ENCODE measurements around the gene CDC45.
"Not testable (repeated sequence)": the region's sequence is repeated elsewhere in the genome, so short reads cannot be mapped to it uniquely, and the experiment has no call there.

Gene CDC45, protein sequence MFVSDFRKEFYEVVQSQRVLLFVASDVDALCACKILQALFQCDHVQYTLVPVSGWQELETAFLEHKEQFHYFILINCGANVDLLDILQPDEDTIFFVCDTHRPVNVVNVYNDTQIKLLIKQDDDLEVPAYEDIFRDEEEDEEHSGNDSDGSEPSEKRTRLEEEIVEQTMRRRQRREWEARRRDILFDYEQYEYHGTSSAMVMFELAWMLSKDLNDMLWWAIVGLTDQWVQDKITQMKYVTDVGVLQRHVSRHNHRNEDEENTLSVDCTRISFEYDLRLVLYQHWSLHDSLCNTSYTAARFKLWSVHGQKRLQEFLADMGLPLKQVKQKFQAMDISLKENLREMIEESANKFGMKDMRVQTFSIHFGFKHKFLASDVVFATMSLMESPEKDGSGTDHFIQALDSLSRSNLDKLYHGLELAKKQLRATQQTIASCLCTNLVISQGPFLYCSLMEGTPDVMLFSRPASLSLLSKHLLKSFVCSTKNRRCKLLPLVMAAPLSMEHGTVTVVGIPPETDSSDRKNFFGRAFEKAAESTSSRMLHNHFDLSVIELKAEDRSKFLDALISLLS
- long read RNA-seq, donor 1, partial matches to known transcripts: 18 of 25 reads
- long read RNA-seq, donor 1, other reads (novel, unspliced or antisense): 0 of 25 reads
- long read RNA-seq, donor 2, partial matches to known transcripts: 0 of 2 reads
- long read RNA-seq, donor 2, other reads (novel, unspliced or antisense): 0 of 2 reads
- long read RNA-seq, donor 3, partial matches to known transcripts: 0 of 1 reads
- long read RNA-seq, donor 3, other reads (novel, unspliced or antisense): 0 of 1 reads
- long read RNA-seq, donor 4, partial matches to known transcripts: 0 of 4 reads
- long read RNA-seq, donor 4, other reads (novel, unspliced or antisense): 0 of 4 reads
- long read RNA-seq, donor 5, partial matches to known transcripts: 164 of 168 reads
- long read RNA-seq, donor 5, other reads (novel, unspliced or antisense): 0 of 168 reads
- long read RNA-seq, donor 6, partial matches to known transcripts: 0 of 3 reads
- long read RNA-seq, donor 6, other reads (novel, unspliced or antisense): 0 of 3 reads
- long read RNA-seq, donor 7, transcript CDC45-207 (4 exons, 568 nt): major isoform, 5 of 12 reads
- long read RNA-seq, donor 7, partial matches to known transcripts: 0 of 12 reads
- long read RNA-seq, donor 7, other reads (novel, unspliced or antisense): 0 of 12 reads
- long read RNA-seq, donor 8, partial matches to known transcripts: 0 of 3 reads
- long read RNA-seq, donor 8, other reads (novel, unspliced or antisense): 0 of 3 reads

GRCh38 chr22:19479355-19480172 lies at the start of gene CDC45:
CDC45 (plus strand) TSS chr22:19479920; CDS start chr22:19479969, 49 bp downstream.
- peak; percentile 100 for DNase-seq

DNA sequence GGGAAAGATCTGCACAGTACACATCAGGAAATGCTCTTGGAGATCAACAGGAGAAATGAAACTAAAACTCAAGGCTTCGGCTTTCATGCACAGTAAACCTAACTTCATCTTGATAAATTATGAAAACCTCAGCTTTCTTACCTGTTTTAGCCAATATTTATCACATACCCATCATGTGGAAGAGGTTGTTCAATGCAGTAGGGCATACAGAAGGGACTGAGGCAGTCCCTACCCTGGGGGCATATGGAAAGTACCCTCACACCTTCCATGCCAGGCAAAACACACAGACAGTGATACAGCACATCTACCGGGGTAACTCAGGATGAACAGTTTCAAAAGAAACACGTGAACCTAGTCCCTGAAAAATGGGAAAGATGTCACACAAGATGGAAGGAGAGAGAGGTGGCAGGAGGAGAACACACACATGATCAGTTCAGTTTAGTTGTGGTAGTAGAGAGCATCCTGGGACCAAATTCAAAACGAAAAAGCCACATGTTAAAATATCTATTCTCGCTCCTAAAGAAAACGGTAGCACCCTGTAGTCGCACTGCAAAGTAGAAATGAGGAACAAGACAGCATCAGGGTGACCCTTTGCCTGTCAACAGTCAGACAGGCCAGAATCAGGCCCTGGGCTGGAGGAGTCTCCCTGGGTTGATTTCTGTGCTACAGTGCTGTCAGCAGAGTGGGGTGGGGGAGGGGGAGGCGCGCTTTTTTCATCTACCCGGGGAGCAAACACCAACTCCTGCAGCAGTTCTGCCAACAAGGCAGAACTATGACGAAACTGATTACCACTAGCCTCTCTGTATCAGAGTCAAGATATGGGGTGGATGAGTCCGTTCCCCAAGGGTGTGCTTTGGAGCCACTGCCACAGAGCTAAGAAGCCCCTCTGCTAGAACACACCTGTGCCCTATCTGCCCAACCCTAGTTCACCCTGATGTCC lies 49.5 kb upstream of the CDC45 start:
- DNase-seq: peak; percentile 4

GRCh38 chr22:19430890-19431541 lies 48.7 kb upstream of the CDC45 start:
- peak; percentile 76 for DNase-seq

DNA sequence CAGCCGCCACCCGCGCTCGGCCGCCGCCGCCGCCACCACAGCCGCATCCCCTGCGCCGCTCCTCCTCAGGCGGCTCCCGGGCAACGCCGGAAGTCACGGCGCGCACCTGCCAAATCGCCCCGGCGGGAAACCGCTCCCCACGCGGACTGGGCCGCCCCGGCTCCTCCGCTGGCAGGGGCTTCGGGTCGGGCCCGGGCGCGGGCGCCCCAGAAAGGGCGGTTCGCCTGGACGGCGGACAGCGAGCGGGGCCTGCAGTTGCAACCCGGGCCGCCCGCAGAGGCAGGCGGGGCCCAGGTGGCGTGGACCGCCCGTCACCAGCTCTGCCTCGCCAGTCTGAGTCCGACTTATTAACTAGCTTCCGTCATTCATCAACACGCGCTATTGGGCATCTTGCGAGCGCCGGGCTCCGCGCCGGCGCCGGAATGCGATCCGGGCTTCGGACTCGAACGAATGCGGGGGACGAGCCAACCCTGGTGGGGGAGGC lies 48.0 kb upstream of the CDC45 start, which contains the start of gene HIRA:
Gene HIRA, minus strand, starts transcription at position 85 of the 484 bp plus-strand sequence. CDS start 257 bp downstream, outside the sequence.
- no peak for DNase-seq

- peak; percentile 96 for DNase-seq
Observed at GRCh38 chr22:19432133-19432851, 47.4 kb upstream of the CDC45 start, which contains the start of gene MRPL40. MRPL40 (plus strand) TSS chr22:19432545; CDS start chr22:19432555, 10 bp downstream.

DNA sequence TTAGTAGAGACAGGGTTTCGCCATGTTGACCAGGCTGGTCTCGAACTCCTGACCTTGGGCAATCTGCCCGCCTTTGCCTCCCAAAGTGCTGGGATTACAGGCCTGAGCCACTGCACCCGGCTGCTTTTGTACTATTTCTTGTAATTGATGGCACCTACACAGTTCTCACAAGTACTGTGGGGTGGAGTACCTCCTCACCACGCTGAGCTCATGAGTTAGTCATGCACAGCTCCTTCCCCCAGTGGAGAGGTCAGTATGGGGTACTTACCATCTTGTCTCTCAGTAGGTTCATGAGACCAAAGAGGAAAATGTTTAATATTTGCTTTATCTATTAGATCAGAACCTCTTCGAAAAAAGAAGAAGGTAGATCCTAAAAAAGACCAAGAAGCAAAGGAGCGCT lies 45.3 kb upstream of the CDC45 start:
- DNase-seq: no peak

DNA sequence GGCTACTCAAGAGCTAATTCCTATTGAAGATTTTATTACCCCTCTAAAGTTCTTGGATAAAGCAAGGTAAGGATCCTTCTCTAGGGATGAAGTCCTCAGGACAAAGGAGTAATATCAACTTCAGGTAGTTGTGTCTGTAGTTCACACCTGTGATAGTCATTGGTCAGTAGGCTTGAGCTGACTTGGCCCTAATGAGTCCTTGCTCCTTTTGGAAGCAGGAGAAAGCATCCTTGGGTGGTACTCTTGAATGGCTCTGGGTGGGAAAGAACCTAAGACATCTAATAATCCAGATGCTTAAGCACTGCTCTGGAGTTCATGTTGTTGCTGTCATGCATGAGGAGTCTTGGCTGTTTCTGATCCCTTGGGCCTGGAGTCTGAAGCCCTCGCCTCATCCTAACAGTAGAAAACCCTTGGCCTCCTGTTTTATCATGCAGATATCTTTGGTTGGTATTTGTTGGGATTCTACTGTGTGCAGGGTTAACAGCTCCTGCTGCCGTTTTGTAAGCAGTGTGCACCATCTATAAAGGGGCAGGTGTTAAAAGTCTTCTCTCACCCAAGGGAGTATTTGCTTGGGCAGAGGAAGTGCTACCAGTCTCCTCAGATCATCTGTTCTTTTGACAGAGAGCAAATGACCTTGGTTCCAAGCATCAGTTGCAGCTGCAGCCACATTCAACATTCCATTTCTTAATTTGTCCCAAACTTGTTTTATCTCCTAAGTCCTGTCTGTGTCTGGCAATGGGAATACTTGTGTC lies 44.7 kb upstream of the CDC45 start:
- DNase-seq: no peak

GRCh38 chr22:19436444-19437161 lies 43.1 kb upstream of the CDC45 start:
- not testable (repeated sequence) for DNase-seq

GRCh38 chr22:19438298-19438697 lies 41.4 kb upstream of the CDC45 start:
- no peak for DNase-seq

DNA sequence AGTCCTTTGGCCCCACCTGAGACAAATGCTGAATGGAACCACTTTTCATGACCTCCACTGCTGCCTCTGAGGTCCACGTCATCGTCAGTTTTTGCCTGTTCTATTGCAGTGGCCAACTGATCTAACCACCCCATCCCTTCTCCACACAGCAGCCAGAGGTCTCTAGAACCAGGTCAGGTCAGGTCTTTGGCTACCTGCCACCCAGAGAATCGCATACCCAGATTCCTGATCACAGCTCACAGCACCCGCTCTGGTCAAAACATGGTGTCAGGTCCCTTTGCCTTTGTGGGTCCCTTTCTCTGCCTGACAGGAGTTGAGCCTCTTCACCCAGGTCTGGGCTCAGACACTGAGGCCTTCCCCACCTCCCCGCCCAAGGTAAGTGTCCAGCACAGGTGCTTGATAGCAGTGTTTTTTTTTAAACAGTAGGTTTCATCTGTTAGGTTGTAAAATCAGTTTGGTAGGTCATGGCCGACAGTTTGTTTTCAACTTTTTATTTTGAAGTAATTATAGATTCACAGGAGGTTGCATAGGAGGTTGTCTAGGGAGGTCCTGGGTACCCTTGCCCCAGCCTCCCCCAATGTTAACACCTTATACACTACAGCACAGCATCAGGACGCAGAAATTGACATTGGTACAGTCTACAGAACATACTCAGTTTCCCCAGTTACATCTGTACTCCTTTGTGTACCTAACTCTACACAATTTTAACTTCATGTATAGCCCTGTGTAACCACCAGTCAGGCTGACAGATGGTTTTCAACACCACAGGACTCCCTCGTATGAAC lies 39.1 kb upstream of the CDC45 start:
- no peak for DNase-seq

DNA sequence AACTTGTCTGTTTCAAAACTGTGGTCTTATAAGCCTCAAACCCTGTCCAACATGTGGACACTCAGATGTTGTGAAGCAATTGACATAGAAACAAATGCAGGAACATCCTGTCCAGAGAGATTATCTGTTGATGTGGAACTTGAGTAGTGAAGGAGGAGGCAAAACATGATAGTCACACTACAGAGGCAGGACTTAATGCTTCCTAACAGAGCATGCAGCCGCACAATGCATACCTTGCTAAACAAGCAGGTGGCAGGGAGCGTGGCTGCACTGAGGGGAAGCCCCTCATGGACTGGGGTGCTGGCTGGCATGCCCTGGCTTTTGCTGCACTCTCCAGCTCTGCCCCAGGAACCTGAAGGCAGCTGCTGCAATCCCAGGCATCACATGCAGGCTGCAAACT lies 37.6 kb upstream of the CDC45 start:
- DNase-seq: no peak

GRCh38 chr22:19443544-19444211 lies 36.0 kb upstream of the CDC45 start:
- no peak for DNase-seq

DNA sequence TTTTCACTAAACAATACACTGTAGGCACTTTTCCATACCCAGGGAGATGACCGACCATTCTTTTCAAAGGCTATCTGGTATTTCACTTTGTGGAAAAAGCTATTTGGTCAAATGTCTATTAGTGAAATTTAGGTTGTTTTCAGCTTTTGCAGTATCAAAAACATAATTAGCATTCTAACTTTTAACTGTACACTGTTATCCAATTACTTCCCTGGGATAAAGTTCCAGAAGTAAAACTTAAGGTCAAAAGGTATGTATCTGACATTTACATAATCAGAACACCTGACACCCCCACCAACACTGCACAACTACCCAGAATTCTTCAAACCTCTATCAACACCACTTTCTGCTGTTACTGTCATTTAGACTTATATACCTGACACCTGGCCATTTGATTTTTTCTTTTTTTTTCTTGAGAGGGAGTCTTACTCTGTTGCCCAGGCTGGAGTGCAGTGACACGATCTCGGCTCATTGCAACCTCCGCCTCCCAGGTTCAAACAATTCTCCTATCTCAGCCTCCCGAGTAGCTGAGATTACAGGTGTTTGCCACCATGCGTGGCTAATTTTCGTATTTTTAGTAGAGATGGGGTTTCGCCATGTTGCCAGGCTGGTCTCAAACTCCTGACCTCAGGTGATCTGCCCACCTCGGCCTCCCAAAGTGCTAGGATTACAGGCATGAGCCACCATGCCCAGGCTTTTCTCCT lies 34.3 kb upstream of the CDC45 start:
- not testable (repeated sequence) for DNase-seq

DNA sequence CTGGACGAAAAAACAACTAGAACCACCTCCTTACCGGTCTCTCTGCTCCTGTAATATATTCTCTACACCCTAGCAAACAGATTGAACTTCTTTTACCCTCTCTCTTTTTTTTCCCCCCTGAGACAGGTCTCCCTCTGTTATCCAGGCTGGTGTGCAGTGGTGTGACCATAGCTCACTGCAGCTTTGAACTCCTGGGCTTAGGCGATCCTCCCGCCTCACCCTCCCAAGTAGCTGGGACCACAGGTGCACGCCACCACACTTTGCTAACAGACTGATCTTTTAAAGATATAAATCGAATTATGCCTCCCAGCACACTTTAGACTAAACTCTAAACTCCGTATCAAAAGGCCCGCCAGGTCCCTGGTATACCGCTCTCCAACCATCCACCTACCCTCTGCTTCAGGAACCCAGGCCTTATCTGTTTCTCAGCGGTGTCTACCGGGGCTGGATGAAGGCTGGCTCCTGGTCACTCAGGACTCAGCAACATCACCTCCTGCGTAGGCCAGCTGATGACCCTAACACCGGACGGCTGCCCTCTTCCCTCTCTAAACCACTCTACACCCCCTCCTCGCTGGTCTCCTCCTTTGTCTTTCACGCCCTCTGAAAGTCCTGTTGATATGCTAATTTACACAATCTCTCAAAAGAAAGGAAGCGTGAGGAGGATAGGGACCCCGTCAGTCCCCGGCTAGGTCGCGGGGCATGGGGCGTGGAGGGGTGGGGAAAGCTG lies 33.0 kb upstream of the CDC45 start:
- peak; percentile 2 for DNase-seq

Measured in right kidney (tissue), 9 donors.